DLD1 (cell line): Measurements from ENCODE around the gene SLC16A12.
"Not testable (repeated sequence)": the region's sequence is repeated elsewhere in the genome, so short reads cannot be mapped to it uniquely, and the experiment has no call there.

Experiments
- in situ Hi-C: cut with HindIII; loops from 2 replicates; pipeline ENCODE4 v1.10.0; 2017; ENCODE audit warnings: low sequenced_read_pairs

The SLC16A12 gene

GRCh38 chr10:89548673-89549072, 13.3 kb upstream of the SLC16A12 start:
- in situ Hi-C loops: no loop called here

- in situ Hi-C loops: no loop called here
These were observed 12.6 kb upstream of the SLC16A12 start for GRCh38 chr10:89547853-89548513.

- in situ Hi-C loops: not testable (repeated sequence)
These were observed 11.3 kb upstream of the SLC16A12 start for GRCh38 chr10:89546651-89547050.

- in situ Hi-C loops: no loop called here
These were observed 8.4 kb upstream of the SLC16A12 start for GRCh38 chr10:89543841-89544240.

GRCh38 chr10:89540420-89540949, 5.1 kb upstream of the SLC16A12 start:
- in situ Hi-C loops: no loop called here

- in situ Hi-C loops: no loop called here
These were observed 2.0 kb upstream of the SLC16A12 start for GRCh38 chr10:89537364-89537763.

- in situ Hi-C loops: no loop called here
These were observed 590 bp upstream of the SLC16A12 start for GRCh38 chr10:89536013-89536354.

GRCh38 chr10:89534826-89535166, 598 bp downstream of the SLC16A12 start:
- in situ Hi-C loops: no loop called here

- in situ Hi-C loops: no loop called here
These were observed 2.9 kb downstream of the SLC16A12 start for GRCh38 chr10:89532476-89532875.

GRCh38 chr10:89531359-89531758, 4.0 kb downstream of the SLC16A12 start:
- in situ Hi-C loops: no loop called here

GRCh38 chr10:89529711-89530110, 5.7 kb downstream of the SLC16A12 start:
- in situ Hi-C loops: not testable (repeated sequence)

- in situ Hi-C loops: no loop called here
These were observed 9.0 kb downstream of the SLC16A12 start for GRCh38 chr10:89526358-89526757.

- in situ Hi-C loops: no loop called here
These were observed 9.8 kb downstream of the SLC16A12 start for GRCh38 chr10:89525556-89525955.

GRCh38 chr10:89524279-89524678, 11.1 kb downstream of the SLC16A12 start:
- in situ Hi-C loops: no loop called here

GRCh38 chr10:89523274-89523673, 12.1 kb downstream of the SLC16A12 start:
- in situ Hi-C loops: no loop called here

- in situ Hi-C loops: no loop called here
These were observed 12.9 kb downstream of the SLC16A12 start for GRCh38 chr10:89522463-89522862.

- in situ Hi-C loops: no loop called here
These were observed 14.0 kb downstream of the SLC16A12 start for GRCh38 chr10:89521368-89521767.

- in situ Hi-C loops: no loop called here
These were observed 14.7 kb downstream of the SLC16A12 start for GRCh38 chr10:89520706-89521105.

- in situ Hi-C loops: no loop called here
These were observed 16.2 kb downstream of the SLC16A12 start for GRCh38 chr10:89518876-89519842.

- in situ Hi-C loops: no loop called here
These were observed 17.3 kb downstream of the SLC16A12 start for GRCh38 chr10:89518108-89518507.

- in situ Hi-C loops: no loop called here
These were observed 19.1 kb downstream of the SLC16A12 start for GRCh38 chr10:89516149-89516832.
